WTC11 (cell line): ENCODE results near the gene ANO10.

ENCODE experiments used
- FOXK1 ChIP-seq: sonication (generic); formaldehyde crosslinking; IDR thresholded peaks from 2 replicates; pipeline ENCODE4 v1.8.0; 2022; ENCODE audit warnings: mild to moderate bottlenecking, moderate library complexity, missing genetic modification reagents
- JUN ChIP-seq: sonication (generic); formaldehyde crosslinking; IDR thresholded peaks from 2 replicates; pipeline ENCODE4 v1.8.0; 2023; ENCODE audit warnings: mild to moderate bottlenecking, missing genetic modification reagents
- NR1H2 ChIP-seq: sonication (generic); formaldehyde crosslinking; IDR thresholded peaks from 2 replicates; pipeline ENCODE4 v1.9.0; 2021; ENCODE audit warnings: mild to moderate bottlenecking, moderate library complexity, missing genetic modification reagents
- NR3C1 ChIP-seq: sonication (generic); formaldehyde crosslinking; conservative IDR thresholded peaks from 2 replicates; pipeline ENCODE4 v1.8.1; 2023; ENCODE audit warnings: low read depth, mild to moderate bottlenecking, missing genetic modification reagents
- ZBTB21 ChIP-seq: sonication (generic); formaldehyde crosslinking; IDR thresholded peaks from 2 replicates; pipeline ENCODE4 v1.8.1; 2023; ENCODE audit warnings: mild to moderate bottlenecking, missing genetic modification reagents, borderline replicate concordance
- TF ChIP-seq, protein P1 (sequence below): fragments of 200-600 bp; IDR thresholded peaks from 2 replicates; pipeline ENCODE4 v1.8.0; 2022; ENCODE audit warnings: antibody characterized with exemption
- TF ChIP-seq, protein P2 (sequence below): sonication (generic); formaldehyde crosslinking; conservative IDR thresholded peaks from 2 replicates; pipeline ENCODE4 v1.8.1; 2023; ENCODE audit warnings: mild to moderate bottlenecking, low read depth, missing genetic modification reagents, moderate library complexity
- TF ChIP-seq, protein P3 (sequence below): sonication (generic); formaldehyde crosslinking; IDR thresholded peaks from 2 replicates; pipeline ENCODE4 v1.8.0; 2022; ENCODE audit warnings: mild to moderate bottlenecking, missing genetic modification reagents

DNA sequence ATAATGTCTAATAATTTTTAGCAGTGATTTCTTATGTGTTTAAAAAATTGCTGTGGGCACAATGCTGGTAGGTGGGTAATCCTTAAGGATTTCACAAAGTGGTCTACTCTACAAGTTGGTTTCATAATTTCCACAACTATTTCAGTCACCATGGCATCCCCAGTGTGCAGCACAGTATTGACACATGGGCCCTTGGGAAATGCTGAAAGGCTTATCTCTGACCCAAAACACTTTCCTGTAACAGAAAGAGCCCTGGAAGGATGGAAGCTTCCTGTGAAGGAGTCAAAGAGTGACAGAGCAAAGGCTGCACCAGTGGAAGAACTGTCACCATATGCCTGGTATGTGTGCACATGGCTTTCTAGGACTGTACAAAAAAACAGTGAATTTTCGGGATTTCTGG is 153.7 kb downstream of the ANO10 start:
- TF ChIP-seq, protein P1, sequence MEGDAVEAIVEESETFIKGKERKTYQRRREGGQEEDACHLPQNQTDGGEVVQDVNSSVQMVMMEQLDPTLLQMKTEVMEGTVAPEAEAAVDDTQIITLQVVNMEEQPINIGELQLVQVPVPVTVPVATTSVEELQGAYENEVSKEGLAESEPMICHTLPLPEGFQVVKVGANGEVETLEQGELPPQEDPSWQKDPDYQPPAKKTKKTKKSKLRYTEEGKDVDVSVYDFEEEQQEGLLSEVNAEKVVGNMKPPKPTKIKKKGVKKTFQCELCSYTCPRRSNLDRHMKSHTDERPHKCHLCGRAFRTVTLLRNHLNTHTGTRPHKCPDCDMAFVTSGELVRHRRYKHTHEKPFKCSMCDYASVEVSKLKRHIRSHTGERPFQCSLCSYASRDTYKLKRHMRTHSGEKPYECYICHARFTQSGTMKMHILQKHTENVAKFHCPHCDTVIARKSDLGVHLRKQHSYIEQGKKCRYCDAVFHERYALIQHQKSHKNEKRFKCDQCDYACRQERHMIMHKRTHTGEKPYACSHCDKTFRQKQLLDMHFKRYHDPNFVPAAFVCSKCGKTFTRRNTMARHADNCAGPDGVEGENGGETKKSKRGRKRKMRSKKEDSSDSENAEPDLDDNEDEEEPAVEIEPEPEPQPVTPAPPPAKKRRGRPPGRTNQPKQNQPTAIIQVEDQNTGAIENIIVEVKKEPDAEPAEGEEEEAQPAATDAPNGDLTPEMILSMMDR: no peak
- no peak for TF ChIP-seq NR3C1 (CRISPR knock-in tag)
- no peak for TF ChIP-seq FOXK1 (CRISPR knock-in tag)
- no peak for TF ChIP-seq NR1H2
- no peak for TF ChIP-seq ZBTB21 (CRISPR knock-in tag)
- TF ChIP-seq, protein P2, sequence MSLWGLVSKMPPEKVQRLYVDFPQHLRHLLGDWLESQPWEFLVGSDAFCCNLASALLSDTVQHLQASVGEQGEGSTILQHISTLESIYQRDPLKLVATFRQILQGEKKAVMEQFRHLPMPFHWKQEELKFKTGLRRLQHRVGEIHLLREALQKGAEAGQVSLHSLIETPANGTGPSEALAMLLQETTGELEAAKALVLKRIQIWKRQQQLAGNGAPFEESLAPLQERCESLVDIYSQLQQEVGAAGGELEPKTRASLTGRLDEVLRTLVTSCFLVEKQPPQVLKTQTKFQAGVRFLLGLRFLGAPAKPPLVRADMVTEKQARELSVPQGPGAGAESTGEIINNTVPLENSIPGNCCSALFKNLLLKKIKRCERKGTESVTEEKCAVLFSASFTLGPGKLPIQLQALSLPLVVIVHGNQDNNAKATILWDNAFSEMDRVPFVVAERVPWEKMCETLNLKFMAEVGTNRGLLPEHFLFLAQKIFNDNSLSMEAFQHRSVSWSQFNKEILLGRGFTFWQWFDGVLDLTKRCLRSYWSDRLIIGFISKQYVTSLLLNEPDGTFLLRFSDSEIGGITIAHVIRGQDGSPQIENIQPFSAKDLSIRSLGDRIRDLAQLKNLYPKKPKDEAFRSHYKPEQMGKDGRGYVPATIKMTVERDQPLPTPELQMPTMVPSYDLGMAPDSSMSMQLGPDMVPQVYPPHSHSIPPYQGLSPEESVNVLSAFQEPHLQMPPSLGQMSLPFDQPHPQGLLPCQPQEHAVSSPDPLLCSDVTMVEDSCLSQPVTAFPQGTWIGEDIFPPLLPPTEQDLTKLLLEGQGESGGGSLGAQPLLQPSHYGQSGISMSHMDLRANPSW (CRISPR knock-in tag): no peak
- TF ChIP-seq, protein P3, sequence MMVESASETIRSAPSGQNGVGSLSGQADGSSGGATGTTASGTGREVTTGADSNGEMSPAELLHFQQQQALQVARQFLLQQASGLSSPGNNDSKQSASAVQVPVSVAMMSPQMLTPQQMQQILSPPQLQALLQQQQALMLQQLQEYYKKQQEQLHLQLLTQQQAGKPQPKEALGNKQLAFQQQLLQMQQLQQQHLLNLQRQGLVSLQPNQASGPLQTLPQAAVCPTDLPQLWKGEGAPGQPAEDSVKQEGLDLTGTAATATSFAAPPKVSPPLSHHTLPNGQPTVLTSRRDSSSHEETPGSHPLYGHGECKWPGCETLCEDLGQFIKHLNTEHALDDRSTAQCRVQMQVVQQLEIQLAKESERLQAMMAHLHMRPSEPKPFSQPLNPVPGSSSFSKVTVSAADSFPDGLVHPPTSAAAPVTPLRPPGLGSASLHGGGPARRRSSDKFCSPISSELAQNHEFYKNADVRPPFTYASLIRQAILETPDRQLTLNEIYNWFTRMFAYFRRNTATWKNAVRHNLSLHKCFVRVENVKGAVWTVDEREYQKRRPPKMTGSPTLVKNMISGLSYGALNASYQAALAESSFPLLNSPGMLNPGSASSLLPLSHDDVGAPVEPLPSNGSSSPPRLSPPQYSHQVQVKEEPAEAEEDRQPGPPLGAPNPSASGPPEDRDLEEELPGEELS (CRISPR knock-in tag): no peak
- TF ChIP-seq JUN: no peak
